ENCODE data around the gene SH3PXD2B.

Gene SH3PXD2B

GRCh38 chr5:172415362-172416275 lies 38.7 kb downstream of the SH3PXD2B start:
- no peaks in the 10 kb centered on the region for H3F3A ChIP-seq (ENCODE audit: control insufficient read depth, insufficient read depth)
- no peak for TF ChIP-seq CTCF (IDR thresholded peaks at IDR 0.05; ENCODE audit: low read depth, low read length, poor library complexity, severe bottlenecking)
- TF ChIP-seq EZH2phosphoT487 (IDR thresholded peaks at IDR 0.05; ENCODE audit: borderline replicate concordance, low read length), result no peak

GRCh38 chr5:172414531-172415361 lies 39.6 kb downstream of the SH3PXD2B start:
- Histone ChIP-seq H3K4me3 (ENCODE audit: low read length) (no peak overlapping the region), H3K4me1 (ENCODE audit: control insufficient read depth, low read length) (0 out of 2 replicates have a peak, but pooled peaks cover 2% of the 10 kb centered on the region), H3K27ac (ENCODE audit: low read depth, low read length) (no peak overlapping the region), H3K36me3 (ENCODE audit: control insufficient read depth, low read length) (no peaks in the 10 kb centered on the region), H3K27me3 (ENCODE audit: control insufficient read depth, low read length) (no peaks in the 10 kb centered on the region), H3F3A (ENCODE audit: control insufficient read depth, insufficient read depth) (no peaks in the 10 kb centered on the region), H3K79me2 (ENCODE audit: control insufficient read depth, low read length) (no peaks in the 10 kb centered on the region), H3K9me2 (replicated peaks; ENCODE audit: control insufficient read depth, low read length) (no peaks in the 10 kb centered on the region), H3K9me3 (ENCODE audit: control insufficient read depth, insufficient read depth, low read length) (no peaks in the 10 kb centered on the region), H3K4me2 (ENCODE audit: low read length) (no peak overlapping the region), H4K20me1 (ENCODE audit: control insufficient read depth, insufficient read depth, low read depth, low read length) (no peaks in the 10 kb centered on the region)
- no peak for TF ChIP-seq EZH2phosphoT487 (IDR thresholded peaks at IDR 0.05; ENCODE audit: borderline replicate concordance, low read length)
- TF ChIP-seq CTCF (IDR thresholded peaks at IDR 0.05; ENCODE audit: low read depth, low read length, poor library complexity, severe bottlenecking), result no peak

More at GRCh38 chr5:172415362-172416275, 38.7 kb downstream of the SH3PXD2B start:
- H4K20me1 ChIP-seq (ENCODE audit: control insufficient read depth, insufficient read depth, low read depth, low read length), result no peaks in the 10 kb centered on the region
- H3K27me3 ChIP-seq (ENCODE audit: control insufficient read depth, low read length), result no peaks in the 10 kb centered on the region
- H3K9me3 ChIP-seq (ENCODE audit: control insufficient read depth, insufficient read depth, low read length), result no peaks in the 10 kb centered on the region
- H3K4me2 ChIP-seq (ENCODE audit: low read length), result no peak overlapping the region
- H3K4me3 ChIP-seq (ENCODE audit: low read length), result no peak overlapping the region
- H3K79me2 ChIP-seq (ENCODE audit: control insufficient read depth, low read length), result no peaks in the 10 kb centered on the region
- H3K4me1 ChIP-seq (ENCODE audit: control insufficient read depth, low read length), result peaks cover 8% of the 10 kb centered on the region; the same call in 1 of the 2 replicates
- H3K27ac ChIP-seq (ENCODE audit: low read depth, low read length), result no peak overlapping the region
- no peaks in the 10 kb centered on the region for H3K36me3 ChIP-seq (ENCODE audit: control insufficient read depth, low read length)
- H3K9me2 ChIP-seq (replicated peaks; ENCODE audit: control insufficient read depth, low read length), result no peaks in the 10 kb centered on the region

GRCh38 chr5:172413601-172414171 lies 40.6 kb downstream of the SH3PXD2B start:
- H3K27ac ChIP-seq (ENCODE audit: low read depth, low read length), result no peak overlapping the region

More at GRCh38 chr5:172413601-172414171, 40.6 kb downstream of the SH3PXD2B start:
- Histone ChIP-seq H4K20me1 (ENCODE audit: control insufficient read depth, insufficient read depth, low read depth, low read length) (no peaks in the 10 kb centered on the region), H3K27me3 (ENCODE audit: control insufficient read depth, low read length) (no peaks in the 10 kb centered on the region), H3K79me2 (ENCODE audit: control insufficient read depth, low read length) (no peaks in the 10 kb centered on the region), H3K9me3 (ENCODE audit: control insufficient read depth, insufficient read depth, low read length) (no peaks in the 10 kb centered on the region), H3K4me2 (ENCODE audit: low read length) (no peak overlapping the region), H3F3A (ENCODE audit: control insufficient read depth, insufficient read depth) (no peaks in the 10 kb centered on the region), H3K9me2 (replicated peaks; ENCODE audit: control insufficient read depth, low read length) (no peaks in the 10 kb centered on the region), H3K4me3 (ENCODE audit: low read length) (no peak overlapping the region), H3K4me1 (ENCODE audit: control insufficient read depth, low read length) (0 out of 2 replicates have a peak, but pooled peaks cover 2% of the 10 kb centered on the region), H3K36me3 (ENCODE audit: control insufficient read depth, low read length) (no peaks in the 10 kb centered on the region)
- TF ChIP-seq CTCF (IDR thresholded peaks at IDR 0.05; ENCODE audit: low read depth, low read length, poor library complexity, severe bottlenecking) (no peak), EZH2phosphoT487 (IDR thresholded peaks at IDR 0.05; ENCODE audit: borderline replicate concordance, low read length) (no peak)
